NT2/D1 (cell line): ENCODE results near the gene HOXA3.

ENCODE experiments used
- SUZ12 ChIP-seq: IDR thresholded peaks from 2 replicates; pipeline ENCODE4 v1.6.1; 2011; ENCODE audit not compliant: insufficient read length, insufficient read depth; ENCODE audit errors: extremely low read depth
- YY1 ChIP-seq: IDR thresholded peaks from 2 replicates; pipeline ENCODE4 v1.6.1; 2011; ENCODE audit not compliant: insufficient read length, insufficient read depth

DNA sequence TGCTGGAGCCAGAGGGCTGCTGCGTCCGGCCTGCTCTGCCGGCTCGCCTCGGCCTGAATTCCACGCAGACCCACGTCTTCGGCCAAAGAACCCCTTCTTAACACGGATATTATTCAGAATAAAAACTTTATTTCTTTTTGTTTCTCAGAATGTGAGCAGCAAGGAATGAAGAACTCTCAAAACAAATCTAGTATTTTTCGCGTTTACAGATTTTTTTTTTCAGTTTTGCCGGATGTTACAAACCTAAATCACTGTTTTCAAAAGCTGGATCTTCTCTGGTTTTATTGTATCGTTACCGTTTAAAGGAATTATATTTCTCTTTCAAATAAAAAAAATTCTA, 45.5 kb downstream of the HOXA3 start:
- TF ChIP-seq SUZ12 = no peak
- no peak for TF ChIP-seq YY1
